OCI-LY7 (cell line): ENCODE data around the gene PTCD1. TPM values are rescaled to one million over a fixed set of nuclear protein-coding genes. Genes with fewer than 3 reads are reported as not detected.

Experiments
- BruUV-seq: library from RNA; stranded (reverse); fragments of 400-500 nt; replicated peaks from 2 replicates; lab custom pipeline; 2021; lab: Mats Ljungman, UMichigan
- CTCF ChIA-PET: fragments of 300-600 bp; sonication (Branson Sonifier 250); formaldehyde crosslinking; loops from one replicate; lab custom pipeline; 2022; ENCODE audit warnings: antibody characterized with exemption; ENCODE audit not compliant: unreplicated experiment; lab: Charles Lee
- POLR2A ChIA-PET: fragments of 300-600 bp; sonication (Branson Sonifier 250); formaldehyde crosslinking; loops from one replicate; lab custom pipeline; 2022; ENCODE audit warnings: antibody characterized with exemption; lab: Charles Lee
- DNase-seq: peaks from one replicate; pipeline ENCODE4 v3.0.0-alpha.2; 2015; ENCODE audit warnings: low spot score
- H2AFZ ChIP-seq: fragments of 200-600 bp; sonication (generic), shearing (Covaris generic); 2 replicates; pipeline ENCODE4 v1.6.1; 2014; ENCODE audit warnings: mild to moderate bottlenecking, antibody characterized with exemption, low read length, moderate library complexity
- H3K27ac ChIP-seq: fragments of 200-600 bp; sonication (generic); 2 replicates; pipeline ENCODE4 v1.5.1; 2014; ENCODE audit warnings: mixed run types, low read depth, mild to moderate bottlenecking, moderate library complexity, low read length, inconsistent platforms; ENCODE audit not compliant: poor library complexity, severe bottlenecking
- H3K36me3 ChIP-seq: fragments of 200-600 bp; sonication (generic); 2 replicates; pipeline ENCODE4 v1.6.1; 2014; ENCODE audit warnings: mild to moderate bottlenecking, antibody characterized with exemption, low read length, moderate library complexity, mixed read lengths; ENCODE audit not compliant: insufficient read depth
- H3K4me1 ChIP-seq: fragments of 200-600 bp; sonication (generic); 2 replicates; pipeline ENCODE4 v1.5.1; 2014; ENCODE audit warnings: mild to moderate bottlenecking, low read length; ENCODE audit not compliant: insufficient read depth, poor library complexity, severe bottlenecking
- H3K4me2 ChIP-seq: fragments of 200-600 bp; sonication (generic); 2 replicates; pipeline ENCODE4 v1.6.1; 2014; ENCODE audit warnings: mild to moderate bottlenecking, low read length
- H3K4me3 ChIP-seq: fragments of 200-600 bp; sonication (generic); 2 replicates; pipeline ENCODE4 v1.5.1; 2014; ENCODE audit warnings: mild to moderate bottlenecking, low read depth, low read length; ENCODE audit not compliant: poor library complexity, severe bottlenecking
- H3K79me2 ChIP-seq: fragments of 200-600 bp; sonication (generic); 2 replicates; pipeline ENCODE4 v1.6.1; 2016; ENCODE audit warnings: low read depth, mild to moderate bottlenecking, low read length, moderate library complexity, mixed read lengths; ENCODE audit not compliant: insufficient read depth
- H3K9me2 ChIP-seq: fragments of 200-600 bp; sonication (generic); 2 replicates; pipeline ENCODE4 v1.6.1; 2016; ENCODE audit warnings: mild to moderate bottlenecking, low read length, mixed read lengths; ENCODE audit not compliant: insufficient read depth
- H3K9me3 ChIP-seq: fragments of 200-600 bp; sonication (generic); 2 replicates; pipeline ENCODE4 v1.6.1; 2014; ENCODE audit warnings: mild to moderate bottlenecking, mixed run types, low read length, mixed read lengths
- H4K20me1 ChIP-seq: fragments of 200-600 bp; sonication (generic); 2 replicates; pipeline ENCODE4 v1.6.1; 2014; ENCODE audit warnings: mild to moderate bottlenecking, antibody characterized with exemption, low read length, moderate library complexity, mixed read lengths; ENCODE audit not compliant: insufficient read depth
- EZH2phosphoT487 ChIP-seq: fragments of 200-600 bp; sonication (generic); IDR thresholded peaks from 2 replicates; pipeline ENCODE4 v1.6.1; 2018; ENCODE audit warnings: low read depth, borderline replicate concordance, mild to moderate bottlenecking, mixed run types, antibody characterized with exemption, low read length, moderate library complexity, mixed read lengths
- intact Hi-C: fragments of 100-400 bp; cut with micrococcal nuclease; formaldehyde crosslinking; loops from one replicate; pipeline ENCODE4 v1.10.0; 2022; ENCODE audit not compliant: unreplicated experiment
- total RNA-seq, 2 experiments: library from RNA; depleted of rRNA in 1 of 2; stranded (reverse); fragments of >200 nt in 1 of 2; shearing (Covaris generic) in 1 of 2; gene quantifications; 2 replicates each; pipeline ENCODE4 v1.2.3, GENCODE V29; 2014 to 2022
- TF ChIP-seq, protein P1 (sequence below): fragments of 200-600 bp; sonication (generic); conservative IDR thresholded peaks from 2 replicates; pipeline ENCODE4 v1.5.1; 2014; ENCODE audit warnings: mild to moderate bottlenecking, antibody characterized with exemption, low read length, moderate library complexity, mixed read lengths

The PTCD1 gene
- total RNA-seq, 2 experiments from 2014 or later = 11.0 to 11.3 TPM

DNA sequence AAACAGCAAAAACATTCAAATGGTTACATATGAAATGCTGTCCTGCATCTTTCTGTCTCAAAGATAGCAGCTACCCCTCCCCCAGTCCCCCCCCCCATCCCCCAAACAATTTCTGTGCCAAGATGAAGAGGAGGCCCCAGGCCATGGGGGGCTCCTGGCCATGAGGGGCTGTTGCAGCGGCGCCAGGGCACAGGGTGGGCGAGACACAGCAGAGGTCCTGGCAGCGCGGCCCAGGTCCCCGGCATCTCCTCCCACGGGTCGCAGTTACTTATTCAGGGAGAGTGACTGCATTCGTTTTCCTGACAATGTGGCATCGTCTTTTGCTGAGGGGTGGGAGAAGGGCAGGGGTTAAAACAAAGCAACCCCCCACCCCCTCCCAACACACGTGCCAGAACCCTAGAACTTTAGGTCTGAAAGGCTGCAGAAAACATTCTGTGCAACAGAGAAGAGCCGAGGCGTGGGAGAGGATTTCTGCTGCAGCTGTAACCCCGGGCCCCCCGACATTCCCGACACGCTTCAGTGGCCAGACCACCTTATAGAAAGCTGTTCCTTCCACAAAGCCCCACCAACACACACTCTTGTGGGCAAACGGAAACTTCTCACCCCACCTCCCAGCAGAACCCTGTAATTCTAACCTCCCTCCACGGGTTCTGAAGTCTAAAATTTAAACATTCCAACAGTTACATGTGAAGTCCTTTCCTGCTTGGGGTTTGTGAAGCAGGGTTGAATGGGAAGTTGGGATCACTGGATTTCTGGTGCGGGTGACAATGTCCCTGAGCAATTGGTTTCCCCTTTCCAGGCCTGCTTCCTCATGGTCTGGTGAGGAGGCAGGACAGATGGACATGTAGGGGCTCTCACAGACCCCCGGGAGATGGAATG lies 41.9 kb downstream of the PTCD1 start:
- Histone ChIP-seq H3K36me3 (peaks cover 97% of the 10 kb centered on the region), H3K9me3 (no peaks in the 10 kb centered on the region), H3K27ac (no peak overlapping the region), H2AFZ (no peak overlapping the region), H3K79me2 (no peaks in the 10 kb centered on the region), H3K4me1 (peaks cover 15% of the 10 kb centered on the region), H3K4me2 (no peak overlapping the region), H3K4me3 (no peak overlapping the region), H4K20me1 (peaks cover 6% of the 10 kb centered on the region; the same call in 1 of the 2 replicates), H3K9me2 (no peaks in the 10 kb centered on the region)
- BruUV-seq = no TSS peak
- no peak for TF ChIP-seq EZH2phosphoT487
- intact Hi-C loops = no loop called here
- ChIA-PET POLR2A (interaction anchor here (0.6 to 0.7 kb wide), 2 partner anchors 299 to 318 kb away, joined by 3 to 5 read pairs; no protein-coding TSS in a partner anchor), CTCF (no interaction called here)
- no peak for DNase-seq

DNA sequence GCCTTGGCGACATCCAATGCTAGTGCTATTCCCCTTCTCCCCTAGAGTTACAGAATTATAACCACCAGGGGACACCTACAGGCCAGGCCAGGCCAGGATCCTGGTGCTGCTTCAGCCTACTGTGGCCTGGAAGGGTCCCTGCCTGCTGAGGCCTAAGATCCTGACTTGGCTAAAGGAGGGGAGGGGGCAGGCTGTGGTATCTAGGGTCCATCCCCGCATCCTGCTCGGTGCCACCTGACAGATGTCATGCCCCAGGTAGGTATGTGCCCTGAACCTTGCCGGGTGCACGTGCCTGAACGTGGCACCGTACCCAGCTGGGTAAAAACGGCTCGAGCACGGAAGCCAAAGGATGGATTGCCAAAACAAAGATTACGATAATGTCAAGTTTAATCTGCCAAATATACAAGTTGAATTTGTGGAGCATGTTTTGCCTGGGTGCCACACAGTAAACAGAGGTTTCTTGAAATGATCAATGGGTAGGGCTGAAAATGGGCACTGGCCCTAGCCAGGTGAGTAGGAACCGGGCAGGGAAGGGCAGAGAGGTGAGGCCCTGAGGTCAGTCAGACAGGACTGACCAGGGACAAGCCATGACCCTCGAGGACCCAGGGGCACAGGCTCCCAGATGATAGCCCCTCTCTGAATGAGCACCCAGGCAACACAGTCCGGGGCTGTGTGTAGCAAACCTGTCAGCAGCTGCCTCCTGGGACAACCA lies 42.8 kb downstream of the PTCD1 start:
- no peak for DNase-seq
- Histone ChIP-seq H3K4me3 (no peak overlapping the region), H3K27ac (no peak overlapping the region), H4K20me1 (peaks cover 6% of the 10 kb centered on the region; the same call in 1 of the 2 replicates), H3K79me2 (no peaks in the 10 kb centered on the region), H3K4me2 (no peak overlapping the region), H3K36me3 (peaks cover 97% of the 10 kb centered on the region), H3K4me1 (peaks cover 15% of the 10 kb centered on the region), H3K9me3 (no peaks in the 10 kb centered on the region), H2AFZ (no peak overlapping the region), H3K9me2 (no peaks in the 10 kb centered on the region)
- ChIA-PET POLR2A (interaction anchor here (0.6 to 1.6 kb wide), 3 partner anchors 12 to 318 kb away, joined by 3 to 5 read pairs (median 5); no protein-coding TSS in a partner anchor), CTCF (no interaction called here)
- TSS peak; percentile 97 for BruUV-seq
- no peak for TF ChIP-seq EZH2phosphoT487
- TF ChIP-seq, protein P1, sequence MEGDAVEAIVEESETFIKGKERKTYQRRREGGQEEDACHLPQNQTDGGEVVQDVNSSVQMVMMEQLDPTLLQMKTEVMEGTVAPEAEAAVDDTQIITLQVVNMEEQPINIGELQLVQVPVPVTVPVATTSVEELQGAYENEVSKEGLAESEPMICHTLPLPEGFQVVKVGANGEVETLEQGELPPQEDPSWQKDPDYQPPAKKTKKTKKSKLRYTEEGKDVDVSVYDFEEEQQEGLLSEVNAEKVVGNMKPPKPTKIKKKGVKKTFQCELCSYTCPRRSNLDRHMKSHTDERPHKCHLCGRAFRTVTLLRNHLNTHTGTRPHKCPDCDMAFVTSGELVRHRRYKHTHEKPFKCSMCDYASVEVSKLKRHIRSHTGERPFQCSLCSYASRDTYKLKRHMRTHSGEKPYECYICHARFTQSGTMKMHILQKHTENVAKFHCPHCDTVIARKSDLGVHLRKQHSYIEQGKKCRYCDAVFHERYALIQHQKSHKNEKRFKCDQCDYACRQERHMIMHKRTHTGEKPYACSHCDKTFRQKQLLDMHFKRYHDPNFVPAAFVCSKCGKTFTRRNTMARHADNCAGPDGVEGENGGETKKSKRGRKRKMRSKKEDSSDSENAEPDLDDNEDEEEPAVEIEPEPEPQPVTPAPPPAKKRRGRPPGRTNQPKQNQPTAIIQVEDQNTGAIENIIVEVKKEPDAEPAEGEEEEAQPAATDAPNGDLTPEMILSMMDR = no peak
- intact Hi-C loops = no loop called here

DNA sequence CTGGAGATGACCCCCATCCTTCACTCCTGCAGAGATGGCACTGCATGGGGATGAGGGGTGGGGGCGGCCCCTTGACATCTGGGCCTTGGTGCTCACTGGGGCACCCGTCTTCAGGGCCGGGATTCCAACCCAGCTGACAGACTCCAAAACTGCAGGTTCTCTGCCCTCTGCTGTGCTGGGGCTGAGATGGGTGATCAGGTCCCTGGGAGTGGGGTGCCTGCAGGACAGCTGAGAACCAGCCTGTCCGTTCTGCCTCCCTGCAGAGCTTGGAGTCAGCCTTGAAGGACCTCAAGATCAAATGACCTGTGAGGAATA lies 44.5 kb downstream of the PTCD1 start:
- no peaks in the 10 kb centered on the region for H3K79me2 ChIP-seq
- H3K4me1 ChIP-seq = peaks cover 15% of the 10 kb centered on the region
- no TSS peak for BruUV-seq
- no peaks in the 10 kb centered on the region for H3K9me2 ChIP-seq
- H3K4me3 ChIP-seq = no peak overlapping the region
- H4K20me1 ChIP-seq = peaks cover 6% of the 10 kb centered on the region; the same call in 1 of the 2 replicates
- POLR2A ChIA-PET = interaction anchor here (1.4 to 1.6 kb wide), 2 partner anchors 11 to 13 kb away, joined by 3 to 5 read pairs; no protein-coding TSS in a partner anchor
- no peak overlapping the region for H3K27ac ChIP-seq
- H2AFZ ChIP-seq = no peak overlapping the region
- CTCF ChIA-PET = no interaction called here
- H3K4me2 ChIP-seq = no peak overlapping the region
- TF ChIP-seq EZH2phosphoT487 = no peak
- TF ChIP-seq, protein P1 = no peak
- no peak for DNase-seq
- intact Hi-C loops = no loop called here
- peaks cover 97% of the 10 kb centered on the region for H3K36me3 ChIP-seq
- no peaks in the 10 kb centered on the region for H3K9me3 ChIP-seq
